NOMO-1 treated with dmso at 0.1 percent for 144 hours (cell line): Measurements from ENCODE around the gene LAMA5.

Experiments
- DNase-seq: peaks from one replicate; lab custom pipeline; 2025; ENCODE audit not compliant: unreplicated experiment; lab: John Stamatoyannopoulos, UW

LAMA5 gene

GRCh38 chr20:62289898-62290297 is 77.2 kb downstream of the LAMA5 start:
- no peak for DNase-seq

- no peak for DNase-seq
Measured at GRCh38 chr20:62289131-62289530, 78.0 kb downstream of the LAMA5 start.

GRCh38 chr20:62288535-62289105 is 78.5 kb downstream of the LAMA5 start:
- DNase-seq = no peak

GRCh38 chr20:62287759-62288534 is 79.2 kb downstream of the LAMA5 start:
- DNase-seq = no peak

- no peak for DNase-seq
Measured at GRCh38 chr20:62287129-62287528, 80.0 kb downstream of the LAMA5 start.

- no peak for DNase-seq
Measured at GRCh38 chr20:62286493-62287064, 80.5 kb downstream of the LAMA5 start.

- DNase-seq = no peak
Measured at GRCh38 chr20:62285722-62286121, 81.4 kb downstream of the LAMA5 start.

- DNase-seq = no peak
Measured at GRCh38 chr20:62285151-62285550, 82.0 kb downstream of the LAMA5 start.

GRCh38 chr20:62284448-62284847 is 82.7 kb downstream of the LAMA5 start:
- DNase-seq = no peak

- DNase-seq = no peak
Measured at GRCh38 chr20:62282877-62283503, 84.1 kb downstream of the LAMA5 start.

- no peak for DNase-seq
Measured at GRCh38 chr20:62282103-62282502, 85.0 kb downstream of the LAMA5 start.

GRCh38 chr20:62281161-62281933 is 85.8 kb downstream of the LAMA5 start:
- no peak for DNase-seq

- no peak for DNase-seq
Measured at GRCh38 chr20:62280303-62280702, 86.8 kb downstream of the LAMA5 start.

GRCh38 chr20:62277253-62277652 is 89.9 kb downstream of the LAMA5 start:
- DNase-seq = no peak

- DNase-seq = no peak
Measured at GRCh38 chr20:62276439-62276838, 90.7 kb downstream of the LAMA5 start.

- no peak for DNase-seq
Measured at GRCh38 chr20:62275219-62275618, 91.9 kb downstream of the LAMA5 start.

GRCh38 chr20:62274332-62274950 is 92.7 kb downstream of the LAMA5 start:
- DNase-seq = no peak

GRCh38 chr20:62273416-62273815 is 93.7 kb downstream of the LAMA5 start:
- DNase-seq = no peak

- DNase-seq = no peak
Measured at GRCh38 chr20:62272200-62272599, 94.9 kb downstream of the LAMA5 start.

GRCh38 chr20:62269871-62270270 is 97.2 kb downstream of the LAMA5 start:
- DNase-seq = no peak

- no peak for DNase-seq
Measured at GRCh38 chr20:62269378-62269777, 97.7 kb downstream of the LAMA5 start.
